Pancreas (tissue), 10 donors: ENCODE results near the gene CDIPT. TPM values are rescaled to one million over a fixed set of nuclear protein-coding genes. Genes with fewer than 3 reads are reported as not detected.
"Not testable (repeated sequence)": the region's sequence is repeated elsewhere in the genome, so short reads cannot be mapped to it uniquely, and the experiment has no call there.

Experiments
- ATAC-seq, 4 donors: fragments of 200-7000 bp; cut with Tn5 transposase; one replicate each; pipeline versions ENCODE4 v1.8.0 to v1.9.1; 2020; ENCODE audit warnings: mild to moderate bottlenecking in 4 of 4, moderate library complexity in 4 of 4
- DNase-seq, 6 donors: peaks; one replicate each; pipeline ENCODE4 v3.0.0-alpha.2; 2020
- FAIRE-seq: peaks from 2 replicates; lab custom pipeline; 2012; peaks lifted over from hg19 to GRCh38; lab: Jason Lieb, UNC
- H3K27ac ChIP-seq, 4 donors: fragments of 200-600 bp; sonication (generic); 1 replicate in 3 of 4; 2 replicates in 1 of 4; pipeline versions ENCODE4 v1.5.0 to v1.8.0; 2020
- H3K27me3 ChIP-seq, 4 donors: fragments of 200-600 bp; one replicate each; pipeline ENCODE4 v1.8.0; 2021
- H3K36me3 ChIP-seq, 3 donors: fragments of 200-600 bp; sonication (generic) in 1 of 3; one replicate each; pipeline versions ENCODE4 v1.5.0 to v1.8.0; 2020 to 2021
- H3K4me1 ChIP-seq, 3 donors: fragments of 200-600 bp; one replicate each; pipeline ENCODE4 v1.8.0; 2021
- H3K4me3 ChIP-seq, 4 donors: fragments of 200-600 bp; sonication (generic) in 2 of 4; one replicate each; pipeline versions ENCODE4 v1.5.0 to v1.8.0; 2020 to 2021
- H3K9me3 ChIP-seq, 4 donors: fragments of 200-600 bp; one replicate each; pipeline ENCODE4 v1.8.0; 2021
- WGBS, 2 donors: extraction: QIAGEN DNeasy Blood & Tissue Kit; methylation state at CpG; one replicate each; pipeline ENCODE4 v1.1.7; 2013; 5-methylcytosine and 5-hydroxymethylcytosine counted together
- intact Hi-C, 3 donors: fragments of 100-400 bp; cut with DNase I; formaldehyde crosslinking; loops; one replicate each; pipeline versions ENCODE4 v1.11.1 to v1.14.2; 2022
- polyA plus RNA-seq, 2 donors: library from polyadenylated mRNA; stranded (reverse); fragments of 200-250 nt; gene quantifications; one replicate each; pipeline ENCODE4 v1.2.3, GENCODE V29; 2013
- total RNA-seq, 6 donors: library from RNA; stranded (reverse); fragmentation: NEBNext Ultra II Directional in 4 of 6; extraction: Animal tissue kit (Norgen Biotek cat#: 25700) in 4 of 6; gene quantifications; one replicate each; pipeline versions ENCODE4 v1.2.1 to v1.2.4, GENCODE V29; 2021 to 2023
- TF ChIP-seq, protein P1 (sequence below), 4 donors: fragments of 200-600 bp; sonication (generic) in 3 of 4; IDR thresholded peaks; one replicate each; pipeline versions ENCODE4 v1.5.0 to v1.8.0; 2021; ENCODE audit warnings: antibody characterized with exemption in 4 of 4
- donor health status: healthy with polysubstance abuse.
- donor health status: DM: no; HTN: no; CAD: no; lungs with moderate emphysema.
- donor health status: DM: no; HTN: no; CAD: no.
- donor health status: control.
- donor health status: control.
- donor health status: Bipolar disorder and iron deficiency.
- donor health status: DM: yes; HTN: yes; CAD: no.
- donor health status: DM: no; HTN: no; CAD: no.
- donor health status: DM: no; HTN: no; CAD: no.
- donor health status: DM: yes; HTN: yes; CAD: no.

The CDIPT gene
- total and polyA plus RNA-seq, 8 donors, result 31.9 to 69.8 (median 43.6) TPM

DNA sequence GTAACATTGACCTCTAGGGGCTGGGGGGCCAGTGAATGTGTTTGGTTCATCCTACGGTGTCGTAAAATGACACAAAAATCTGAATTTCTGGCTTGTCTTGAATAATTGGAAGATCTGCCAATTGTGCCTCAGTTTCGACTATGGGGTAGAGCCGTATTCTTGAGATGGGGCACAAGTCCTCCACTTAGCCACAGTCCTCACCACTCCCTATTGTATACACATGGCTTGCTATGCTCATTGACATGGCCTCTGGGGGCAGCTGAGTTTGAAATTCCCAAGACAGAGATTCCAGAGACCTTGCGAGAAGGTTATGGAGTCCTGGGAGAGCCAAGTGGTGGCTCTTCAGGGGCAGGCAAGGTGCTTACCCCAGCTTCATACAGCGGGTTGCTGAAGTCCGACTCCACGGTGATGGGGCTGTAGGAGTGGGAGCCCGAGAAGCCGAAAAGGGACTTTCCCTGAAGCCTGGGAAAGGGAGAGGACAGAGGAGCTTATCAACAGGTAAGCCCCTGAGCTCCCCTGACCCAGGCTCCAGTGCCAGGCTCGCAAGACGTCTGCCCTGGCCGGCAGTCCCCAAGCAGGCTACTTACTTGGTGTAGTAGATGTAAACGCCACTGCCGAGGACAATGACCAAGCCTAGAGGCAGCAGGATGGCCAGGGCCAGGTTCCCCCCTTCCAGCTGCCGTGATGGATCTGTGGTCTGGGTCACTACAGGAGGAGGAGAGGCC lies 9.0 kb upstream of the CDIPT start:
- WGBS, 2 donors, result 93 to 95% methylated on average over 15 to 16 of the region's 16 CpGs
- TF ChIP-seq, protein P1, sequence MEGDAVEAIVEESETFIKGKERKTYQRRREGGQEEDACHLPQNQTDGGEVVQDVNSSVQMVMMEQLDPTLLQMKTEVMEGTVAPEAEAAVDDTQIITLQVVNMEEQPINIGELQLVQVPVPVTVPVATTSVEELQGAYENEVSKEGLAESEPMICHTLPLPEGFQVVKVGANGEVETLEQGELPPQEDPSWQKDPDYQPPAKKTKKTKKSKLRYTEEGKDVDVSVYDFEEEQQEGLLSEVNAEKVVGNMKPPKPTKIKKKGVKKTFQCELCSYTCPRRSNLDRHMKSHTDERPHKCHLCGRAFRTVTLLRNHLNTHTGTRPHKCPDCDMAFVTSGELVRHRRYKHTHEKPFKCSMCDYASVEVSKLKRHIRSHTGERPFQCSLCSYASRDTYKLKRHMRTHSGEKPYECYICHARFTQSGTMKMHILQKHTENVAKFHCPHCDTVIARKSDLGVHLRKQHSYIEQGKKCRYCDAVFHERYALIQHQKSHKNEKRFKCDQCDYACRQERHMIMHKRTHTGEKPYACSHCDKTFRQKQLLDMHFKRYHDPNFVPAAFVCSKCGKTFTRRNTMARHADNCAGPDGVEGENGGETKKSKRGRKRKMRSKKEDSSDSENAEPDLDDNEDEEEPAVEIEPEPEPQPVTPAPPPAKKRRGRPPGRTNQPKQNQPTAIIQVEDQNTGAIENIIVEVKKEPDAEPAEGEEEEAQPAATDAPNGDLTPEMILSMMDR (IDR thresholded peaks at IDR 0.05), result no peak
- Histone ChIP-seq H3K36me3 (no peaks in the 10 kb centered on the region), H3K4me1 (no peaks in the 10 kb centered on the region), H3K27ac (no peak overlapping the region), H3K4me3 (no peak overlapping the region), H3K9me3 (no peaks in the 10 kb centered on the region), H3K27me3 (no peaks in the 10 kb centered on the region)
- ATAC-seq (no peak), FAIRE-seq (no peak), DNase-seq (no peak)
- intact Hi-C loops, result no loop called here

DNA sequence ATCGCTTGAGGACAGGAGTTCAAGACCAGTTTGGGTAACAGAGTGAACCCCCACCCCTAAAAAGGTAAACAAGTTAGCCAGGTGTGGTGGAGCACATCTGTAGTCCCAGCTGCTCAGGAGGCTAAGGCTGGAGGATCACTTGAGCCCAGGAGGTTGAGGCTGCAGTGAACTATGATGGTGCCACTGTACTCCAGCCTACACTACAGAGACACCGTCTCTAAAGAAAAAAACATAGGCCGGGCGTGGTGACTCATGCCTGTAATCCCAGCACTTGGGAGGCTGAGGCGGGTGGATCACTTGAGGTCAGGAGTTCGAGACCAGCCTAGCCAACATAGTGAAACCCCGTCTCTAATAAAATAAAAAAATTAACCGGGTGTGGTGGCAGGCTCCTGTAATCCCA lies 6.0 kb upstream of the CDIPT start:
- FAIRE-seq, H3K4me1 ChIP-seq, ATAC-seq, H3K36me3 ChIP-seq, H3K4me3 ChIP-seq, H3K27me3 ChIP-seq, H3K9me3 ChIP-seq, H3K27ac ChIP-seq, DNase-seq: not testable (repeated sequence)
- WGBS, 2 donors, result 87 to 93% methylated on average over 8 of the region's 8 CpGs
- intact Hi-C loops, result loop anchor here in 1 of 3 donors (10.0 kb wide), 1 partner anchor 136 kb away; no protein-coding TSS in a partner anchor

DNA sequence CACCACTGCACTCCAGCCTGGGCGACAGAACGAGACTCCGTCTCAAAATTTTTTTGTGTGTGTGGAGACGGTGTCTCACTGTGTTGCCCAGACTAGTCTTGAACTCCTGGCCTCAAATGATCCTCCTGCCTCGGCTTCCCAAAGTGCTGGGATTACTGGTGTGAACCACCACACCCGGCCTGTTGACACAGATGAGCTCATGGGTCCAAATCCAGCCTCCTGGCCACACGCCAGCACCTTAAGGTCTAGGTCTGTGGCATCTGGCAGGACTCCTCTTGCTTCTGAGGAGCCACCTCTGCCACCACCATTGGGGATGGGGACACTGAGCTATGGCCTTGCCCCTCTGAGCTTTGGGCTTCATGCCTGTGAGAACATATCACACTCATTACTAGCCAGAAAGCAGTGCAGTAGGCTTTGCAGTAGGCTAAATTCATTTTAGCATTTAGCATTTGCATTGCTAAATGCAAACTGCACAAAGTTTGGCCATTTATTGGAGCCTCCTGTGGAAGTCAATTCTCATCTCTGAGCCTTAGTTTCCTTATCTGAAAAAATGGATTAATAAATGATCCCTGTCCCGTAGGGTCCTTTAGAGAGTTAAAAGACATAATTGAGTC lies 5.5 kb upstream of the CDIPT start:
- WGBS, 2 donors, result 65 to 67% methylated on average over 8 of the region's 8 CpGs
- no peaks in the 10 kb centered on the region for H3K27me3 ChIP-seq
- intact Hi-C loops, result loop anchor here in 1 of 3 donors (10.0 kb wide), 1 partner anchor 136 kb away; no protein-coding TSS in a partner anchor
- no peak for DNase-seq
- H3K9me3 ChIP-seq, result no peaks in the 10 kb centered on the region
- no peak overlapping the region for H3K27ac ChIP-seq
- no peak overlapping the region for H3K4me3 ChIP-seq
- peaks cover 0 to 3% (median 0%) of the 10 kb centered on the region in 3 donors for H3K4me1 ChIP-seq
- H3K36me3 ChIP-seq, result no peaks in the 10 kb centered on the region
- ATAC-seq, result no peak
- TF ChIP-seq, protein P1 (IDR thresholded peaks at IDR 0.05), result no peak
- FAIRE-seq, result no peak

DNA sequence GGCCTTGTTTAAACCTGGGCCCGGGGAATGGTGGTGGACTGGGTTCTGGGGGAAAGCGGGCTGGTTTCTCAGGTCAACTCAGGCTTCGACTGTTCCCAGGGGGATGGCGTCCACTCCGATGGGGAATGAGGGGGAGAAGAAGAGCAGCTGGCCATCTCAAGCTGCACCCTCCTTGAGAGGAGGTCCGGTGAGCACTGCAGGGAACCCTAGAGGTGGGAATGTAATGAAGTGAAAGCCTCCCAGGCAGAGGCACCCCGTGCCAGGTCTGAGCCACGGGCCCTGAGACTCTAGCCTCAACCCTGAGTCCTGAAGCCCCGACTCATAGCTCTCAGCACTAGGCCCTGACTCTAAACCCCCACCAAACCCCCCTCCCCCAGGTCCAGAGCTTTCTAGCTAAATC lies 1.2 kb upstream of the CDIPT start:
- TF ChIP-seq, protein P1 (IDR thresholded peaks at IDR 0.05), result no peak
- no peak for DNase-seq
- Histone ChIP-seq H3K27ac (no peak overlapping the region), H3K27me3 (no peaks in the 10 kb centered on the region), H3K4me1 (peaks cover 0 to 16% (median 11%) of the 10 kb centered on the region in 3 donors), H3K4me3 (no peak overlapping the region), H3K36me3 (peaks cover 0 to 9% (median 0%) of the 10 kb centered on the region in 3 donors), H3K9me3 (no peaks in the 10 kb centered on the region)
- no peak for ATAC-seq
- 71% methylated on average over 9 of the region's 9 CpGs for WGBS, 2 donors
- intact Hi-C loops, result loop anchor here in 1 of 3 donors (10.0 kb wide), 1 partner anchor 141 kb away; no protein-coding TSS in a partner anchor
- no peak for FAIRE-seq

DNA sequence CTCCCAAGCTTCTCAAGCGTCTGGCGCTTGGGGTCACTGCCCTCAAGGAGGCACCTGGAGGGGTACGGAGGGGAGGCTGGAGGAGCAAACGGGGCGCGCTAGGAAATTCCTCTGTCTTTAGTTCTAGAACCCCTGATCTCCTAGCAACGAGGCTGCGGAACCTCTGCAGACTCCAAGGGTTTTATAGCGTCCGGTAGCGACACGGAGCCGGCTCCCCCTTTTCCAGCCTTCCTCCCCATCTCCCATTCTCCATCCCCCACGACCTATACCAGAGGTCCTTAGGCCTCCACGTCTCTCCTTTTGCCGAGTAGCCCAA lies 601 bp upstream of the CDIPT start:
- 32% methylated on average over 15 to 16 of the region's 16 CpGs for WGBS, 2 donors
- H3K4me1 ChIP-seq, result peaks cover 0 to 16% (median 11%) of the 10 kb centered on the region in 3 donors
- ATAC-seq (no peak), FAIRE-seq (no peak), DNase-seq (no peak)
- intact Hi-C loops, result loop anchor here in 1 of 3 donors (10.0 kb wide), 1 partner anchor 141 kb away; no protein-coding TSS in a partner anchor
- no peaks in the 10 kb centered on the region for H3K27me3 ChIP-seq
- TF ChIP-seq, protein P1 (IDR thresholded peaks at IDR 0.05), result no peak
- H3K27ac ChIP-seq, result peak overlapping the region; percentile 85 to 96 (median 90)
- no peaks in the 10 kb centered on the region for H3K9me3 ChIP-seq
- peak overlapping the region in 1 of 4 donors; percentile 100 for H3K4me3 ChIP-seq
- H3K36me3 ChIP-seq, result peaks cover 0 to 9% (median 0%) of the 10 kb centered on the region in 3 donors
